Stimulated activated CD4-positive, alpha-beta T cell treated with anti-CD3 and anti-CD28 coated beads, Interleukin-2, amount 100 ng/mL, for 24 hours (primary cell): ENCODE results near the gene COL23A1.
"Not testable (repeated sequence)": the region's sequence is repeated elsewhere in the genome, so short reads cannot be mapped to it uniquely, and the experiment has no call there.

Experiments
- DNase-seq, 2 donors: peaks; one replicate each; pipeline ENCODE4 v3.0.0-alpha.2; 2020

The COL23A1 gene

DNA sequence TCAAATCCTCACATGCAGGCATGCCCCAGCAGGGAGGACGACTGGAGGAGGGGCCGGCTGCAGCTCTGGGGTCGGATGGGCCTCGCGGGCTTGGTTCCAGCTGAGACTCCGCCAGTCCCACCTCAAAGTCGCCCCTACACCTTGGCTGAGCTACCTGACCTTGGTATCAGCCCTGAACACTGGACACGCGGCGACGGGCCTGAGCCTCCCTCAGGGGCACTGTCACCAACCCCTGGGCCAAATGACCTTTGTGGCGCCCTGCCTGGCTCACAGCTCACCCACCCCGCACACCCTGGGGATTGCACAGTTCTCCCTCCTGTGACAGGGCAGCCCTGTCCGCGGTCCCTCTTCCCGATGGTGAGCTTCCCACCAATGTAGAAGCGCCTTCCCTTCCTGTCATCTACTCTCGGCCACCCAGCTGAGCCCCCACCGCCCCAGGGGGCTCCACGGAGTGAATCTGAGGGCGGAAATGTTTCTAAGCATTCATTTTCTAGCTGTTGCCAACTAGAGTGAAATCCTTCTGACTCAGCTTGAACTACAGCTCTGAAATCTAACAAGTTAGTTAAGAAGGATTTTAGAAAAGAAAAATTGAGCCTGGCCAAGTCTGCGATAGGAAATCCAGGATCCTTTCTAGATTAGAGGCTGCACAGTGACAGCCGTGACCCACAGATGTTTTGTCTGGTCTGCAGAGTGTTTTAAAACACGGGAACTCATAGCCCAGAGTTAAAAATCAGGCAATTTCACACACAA lies 218.7 kb downstream of the COL23A1 start:
- DNase-seq = no peak

- DNase-seq = no peak
Measured at GRCh38 chr5:178370102-178370501, 220.1 kb downstream of the COL23A1 start.

DNA sequence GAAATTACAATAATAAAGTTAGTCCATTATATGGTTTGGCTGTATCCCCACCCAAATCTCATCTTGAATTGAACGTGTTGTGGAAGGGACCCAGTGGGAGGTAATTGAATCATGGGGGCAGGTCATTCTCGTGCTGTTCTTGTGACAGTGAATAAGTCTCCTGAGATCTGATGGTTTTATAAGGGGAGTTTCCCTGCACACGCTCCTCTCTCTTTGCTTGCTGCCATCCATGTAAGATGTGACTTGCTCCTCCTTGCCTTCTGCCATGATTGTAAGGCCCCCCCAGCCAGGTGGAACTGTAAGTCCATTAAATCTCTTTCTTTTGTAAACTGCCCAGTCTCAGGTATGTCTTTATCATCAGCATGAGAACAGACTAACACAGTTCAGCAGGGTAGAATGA lies 220.7 kb downstream of the COL23A1 start:
- not testable (repeated sequence) for DNase-seq

GRCh38 chr5:178368716-178369300 lies 221.4 kb downstream of the COL23A1 start:
- DNase-seq = no peak

- DNase-seq = no peak
Measured at GRCh38 chr5:178368274-178368673, 221.9 kb downstream of the COL23A1 start.

DNA sequence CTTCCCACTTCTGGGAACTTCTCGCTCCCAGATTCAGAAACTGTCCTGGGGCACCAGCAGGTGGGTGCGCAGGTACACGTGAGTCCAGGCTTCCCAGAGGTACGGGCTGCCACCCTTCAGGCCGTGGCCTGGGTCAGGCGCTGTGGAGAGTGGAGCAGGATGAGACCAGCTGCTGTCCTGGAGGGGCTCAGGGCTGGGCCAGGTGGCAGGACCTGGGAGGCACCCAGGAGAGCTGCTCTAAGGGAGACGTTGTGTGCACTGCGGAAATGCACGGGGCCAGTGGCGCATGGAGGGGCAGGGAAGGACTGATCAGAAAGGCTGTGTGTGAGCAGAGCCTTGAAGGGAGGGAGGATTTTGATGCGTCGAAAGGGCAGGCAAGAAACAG lies 222.5 kb downstream of the COL23A1 start:
- DNase-seq = no peak

GRCh38 chr5:178366998-178367735 lies 223.0 kb downstream of the COL23A1 start:
- no peak for DNase-seq

DNA sequence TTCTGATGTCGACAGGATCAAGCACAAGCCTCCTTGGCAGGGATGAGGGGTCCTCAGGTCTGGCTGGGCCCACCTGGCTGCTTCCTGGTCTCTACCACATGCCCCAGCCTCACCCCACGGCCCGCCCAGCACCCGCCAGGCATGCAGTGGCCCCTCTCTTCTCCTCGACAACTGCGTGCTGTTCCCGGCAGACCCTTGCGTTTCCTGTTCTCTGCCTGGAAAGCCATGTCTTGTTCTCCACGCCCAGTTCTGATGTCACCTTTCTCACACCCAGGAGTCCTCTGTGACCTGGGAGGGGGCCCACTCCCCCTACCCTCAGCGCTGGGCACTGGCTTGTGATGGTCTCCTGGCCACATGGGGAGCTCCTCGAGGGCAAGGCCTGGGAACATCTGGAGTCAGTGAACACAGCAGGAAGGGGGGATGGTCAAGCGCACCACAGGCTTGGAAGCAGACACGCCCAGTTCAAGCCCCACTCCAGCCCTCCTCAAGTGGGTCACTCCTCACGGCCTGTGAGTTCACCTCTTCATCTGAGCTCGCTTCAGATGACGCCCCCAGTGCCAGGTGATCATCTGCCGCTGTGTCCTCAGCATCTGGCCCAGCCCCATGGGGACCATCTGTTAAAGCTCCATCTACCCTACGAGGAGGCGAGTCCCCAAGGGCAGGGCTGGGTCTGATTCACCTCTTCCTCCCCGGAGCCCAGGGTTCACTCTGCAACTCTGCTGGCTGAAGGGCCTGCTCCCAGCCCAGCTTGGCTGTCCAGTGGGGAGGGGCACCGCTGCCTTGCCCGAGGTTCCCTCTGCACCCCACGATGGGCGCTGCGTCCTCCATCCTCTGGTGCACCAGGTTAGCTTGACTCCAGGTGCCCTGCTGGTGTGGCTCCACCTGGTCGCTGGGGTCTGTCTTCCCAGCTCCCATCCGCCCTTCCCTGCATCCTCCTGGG lies 224.4 kb downstream of the COL23A1 start:
- no peak for DNase-seq

GRCh38 chr5:178364326-178364675 lies 225.9 kb downstream of the COL23A1 start:
- no peak for DNase-seq

DNA sequence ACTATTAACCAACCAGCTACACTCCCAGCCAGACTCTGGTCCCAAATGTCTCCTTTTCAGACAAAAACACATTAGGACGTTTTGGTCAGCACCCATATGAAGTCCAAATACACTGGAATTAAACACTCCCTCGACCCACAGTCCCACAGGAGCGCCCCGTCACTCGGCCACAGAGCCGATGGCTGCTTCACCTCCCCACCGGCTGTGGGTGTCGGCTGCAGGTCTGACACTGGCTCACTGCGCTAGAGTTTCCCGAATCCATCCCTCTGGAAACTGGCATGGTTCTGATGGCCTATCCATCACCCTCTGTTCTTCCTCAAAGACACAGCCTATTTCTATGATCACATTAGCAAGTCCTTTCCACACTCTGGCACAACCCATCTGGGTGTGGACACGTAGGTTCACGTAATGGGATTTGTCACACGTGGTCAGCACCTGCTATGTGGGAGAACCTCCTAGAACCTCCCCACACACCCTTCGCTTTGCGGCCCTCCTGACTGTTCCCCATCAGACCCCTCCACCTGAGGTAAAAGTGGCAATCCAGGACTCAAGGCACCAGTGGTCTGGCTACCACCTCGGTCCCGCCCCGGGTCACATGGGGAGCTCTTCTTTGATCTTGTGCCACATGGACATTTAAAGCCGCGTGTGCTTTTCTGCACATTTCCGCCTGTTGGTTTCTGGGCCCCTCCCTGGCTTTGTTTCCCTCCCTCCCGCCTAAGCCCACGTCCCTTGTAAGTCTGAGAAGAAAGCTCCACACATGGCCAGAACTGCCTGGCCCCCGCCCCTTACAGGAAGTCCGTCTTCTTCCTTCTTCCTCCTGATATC lies 226.5 kb downstream of the COL23A1 start:
- no peak for DNase-seq

GRCh38 chr5:178361657-178362445 lies 228.3 kb downstream of the COL23A1 start:
- no peak for DNase-seq

DNA sequence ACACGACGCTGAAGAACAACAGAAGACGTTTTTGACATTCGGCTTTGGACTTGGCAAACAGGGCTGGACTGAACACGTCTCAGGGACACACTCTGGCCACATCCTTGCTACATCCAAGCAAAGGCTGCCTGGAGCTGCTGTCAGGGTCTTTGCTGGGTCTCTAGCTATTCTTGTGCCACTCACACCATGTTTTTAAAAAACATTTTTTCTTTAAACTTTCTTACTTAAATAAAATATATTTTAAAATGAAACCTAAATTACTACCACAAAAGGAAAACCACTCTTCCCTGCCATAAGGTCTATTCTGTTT lies 229.3 kb downstream of the COL23A1 start:
- DNase-seq = no peak

DNA sequence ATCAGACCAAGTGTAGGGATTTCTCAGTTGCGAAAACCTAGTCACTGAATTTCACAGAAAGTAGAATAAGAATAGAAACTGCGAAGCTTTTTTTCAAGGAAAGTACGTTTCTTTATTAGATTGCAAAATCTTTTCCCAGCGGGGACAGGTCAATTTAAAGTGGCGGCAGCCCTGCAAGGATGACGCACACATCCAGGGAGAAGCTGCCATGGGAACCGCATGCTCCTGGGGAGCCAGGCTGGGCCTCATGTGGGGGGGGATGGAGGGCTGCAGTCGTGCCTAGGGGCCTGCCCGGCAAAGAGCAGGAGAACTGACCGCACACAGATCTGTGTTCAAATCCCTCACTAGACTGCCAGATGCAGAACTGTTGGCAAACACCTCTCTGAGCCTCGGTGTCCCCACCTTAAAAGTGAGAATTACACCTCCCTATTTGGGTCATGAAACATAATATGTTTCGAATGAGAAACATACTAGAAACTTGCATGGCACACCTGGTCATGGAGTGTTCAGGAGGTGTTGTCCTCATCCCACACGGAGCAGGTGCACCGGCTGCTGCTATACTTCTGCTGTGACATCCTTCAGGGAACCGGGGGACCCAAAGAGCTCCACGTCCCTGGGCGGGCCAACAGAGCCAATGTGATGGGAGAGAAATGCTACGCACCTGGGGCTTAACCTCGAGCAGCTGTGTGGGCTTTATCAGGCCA lies 229.8 kb downstream of the COL23A1 start:
- no peak for DNase-seq

DNA sequence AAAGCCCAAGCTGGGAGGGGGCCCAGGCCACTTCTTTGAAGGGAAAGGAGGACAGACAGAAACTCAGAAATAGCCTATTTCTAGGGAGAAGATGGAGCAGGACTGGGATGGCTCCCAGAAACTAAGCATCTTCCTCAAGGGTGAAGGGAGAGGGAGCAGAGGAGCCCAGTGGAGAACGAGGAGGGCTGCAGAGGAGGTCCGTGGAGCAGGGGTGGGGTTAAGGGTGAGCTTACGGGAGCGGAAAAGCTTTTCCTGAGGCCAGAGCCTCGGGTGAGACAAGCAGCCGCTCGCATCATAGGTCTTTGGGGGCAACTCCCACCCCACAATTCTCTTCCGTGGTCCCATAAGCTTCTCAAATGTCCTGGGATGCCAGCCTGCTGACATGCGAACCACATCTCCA lies 230.5 kb downstream of the COL23A1 start:
- no peak for DNase-seq

DNA sequence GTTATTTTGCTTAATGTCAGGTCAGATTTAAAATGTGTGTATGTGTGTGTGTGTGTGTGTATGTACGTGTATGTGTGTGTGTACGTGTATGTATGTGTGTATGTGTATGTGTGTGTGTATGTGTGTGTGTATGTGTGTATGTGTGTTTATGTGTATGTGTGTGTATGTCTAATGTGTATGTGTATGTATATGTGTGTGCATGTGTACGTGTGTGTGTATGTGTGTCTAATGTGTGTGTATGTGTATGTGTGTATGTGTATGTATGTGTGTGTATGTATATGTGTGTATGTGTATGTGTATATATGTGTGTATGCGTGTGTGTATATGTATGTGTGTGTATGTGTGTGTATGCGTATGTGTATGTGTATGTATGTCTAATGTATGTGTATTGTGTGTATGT lies 232.5 kb downstream of the COL23A1 start:
- DNase-seq = no peak

- DNase-seq = no peak
Measured at GRCh38 chr5:178357121-178357521, 233.1 kb downstream of the COL23A1 start.

GRCh38 chr5:178356431-178356872 lies 233.7 kb downstream of the COL23A1 start:
- no peak for DNase-seq

DNA sequence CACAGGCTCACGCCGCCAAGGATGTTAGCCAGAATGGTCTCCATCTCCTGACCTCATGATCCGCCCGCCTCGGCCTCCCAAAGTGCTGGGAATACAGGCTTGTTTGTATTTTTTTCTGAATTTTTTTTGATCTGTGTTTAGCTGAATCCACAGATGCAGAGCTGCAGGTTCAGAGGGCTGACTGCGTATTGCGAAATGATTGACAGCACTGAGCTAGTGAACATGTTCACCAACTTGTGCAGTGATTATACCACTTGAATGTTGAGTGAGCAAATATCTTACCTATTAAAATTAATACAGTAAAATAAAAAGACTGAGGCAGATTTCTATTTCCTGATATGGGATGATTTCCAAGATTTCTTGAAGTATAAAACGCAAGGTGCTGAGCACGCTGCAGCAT lies 234.5 kb downstream of the COL23A1 start:
- DNase-seq = no peak

DNA sequence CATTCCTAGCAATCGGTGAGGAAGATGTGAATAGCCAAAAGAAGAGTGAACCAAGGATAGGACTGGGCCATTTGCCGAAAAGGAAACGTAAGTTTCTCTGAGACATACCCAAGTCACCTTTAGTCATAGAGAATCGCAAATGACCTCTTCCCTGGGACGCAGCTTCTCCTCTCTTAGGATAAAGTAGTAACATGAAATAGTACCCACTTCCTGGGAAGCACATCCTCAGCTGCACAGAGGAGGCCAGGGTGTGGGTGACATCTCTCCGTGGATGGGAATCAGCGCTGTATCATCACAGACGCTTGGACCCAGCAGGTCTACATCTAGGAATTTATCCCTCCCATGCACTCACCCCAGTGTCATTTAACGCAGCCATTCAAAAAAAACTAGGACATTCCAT lies 236.7 kb downstream of the COL23A1 start:
- DNase-seq = no peak

GRCh38 chr5:178352035-178352349 lies 238.2 kb downstream of the COL23A1 start:
- no peak for DNase-seq
